Measurements from ENCODE around the gene ZSCAN30. TPM values are rescaled to one million over a fixed set of nuclear protein-coding genes. Genes with fewer than 3 reads are reported as not detected.

ZSCAN30 gene
- total and polyA plus RNA-seq, 9 of the 15 experiments (the other 6 are each of a cell fraction or from before 2014, with no cell fraction given) = 4.6 to 13.6 (median 10.8) TPM

DNA sequence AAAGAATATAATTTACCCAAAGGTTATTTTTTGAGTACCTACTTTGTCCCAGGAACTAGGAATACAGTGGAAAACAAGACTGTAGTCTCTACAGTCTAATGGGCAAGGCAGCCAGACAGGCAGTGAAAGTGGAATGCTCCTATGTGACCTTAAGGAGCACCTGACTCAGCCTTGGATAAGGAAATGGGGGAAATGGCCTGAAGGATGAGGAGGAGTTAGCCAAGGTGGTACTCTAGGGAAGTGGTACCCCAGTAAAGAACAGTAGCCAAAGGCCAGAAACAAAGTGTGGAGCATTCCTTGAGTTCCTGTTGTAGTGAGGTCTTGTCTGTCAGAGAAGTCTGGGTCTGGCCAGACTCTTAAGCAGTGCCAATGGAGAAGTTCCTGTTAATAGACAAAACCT, 43.2 kb downstream of the ZSCAN30 start:
- no peak overlapping the region for H3K4me3 ChIP-seq
- in situ Hi-C loops (cut with MboI) = no loop called here
- H3K79me2 ChIP-seq (ENCODE audit: control insufficient read depth, insufficient read depth, low read length) = peaks cover 14% of the 10 kb centered on the region
- TF ChIP-seq NR2C1 (IDR thresholded peaks at IDR 0.05) (no peak), NR2C1 (tag; IDR thresholded peaks at IDR 0.05) (no peak), DNMT1 (IDR thresholded peaks at IDR 0.05) (no peak), CBX3 (IDR thresholded peaks at IDR 0.05; ENCODE audit: borderline replicate concordance in 1 of 2, low read length in 2 of 2) (no peak)
- TF ChIP-seq, protein P1, sequence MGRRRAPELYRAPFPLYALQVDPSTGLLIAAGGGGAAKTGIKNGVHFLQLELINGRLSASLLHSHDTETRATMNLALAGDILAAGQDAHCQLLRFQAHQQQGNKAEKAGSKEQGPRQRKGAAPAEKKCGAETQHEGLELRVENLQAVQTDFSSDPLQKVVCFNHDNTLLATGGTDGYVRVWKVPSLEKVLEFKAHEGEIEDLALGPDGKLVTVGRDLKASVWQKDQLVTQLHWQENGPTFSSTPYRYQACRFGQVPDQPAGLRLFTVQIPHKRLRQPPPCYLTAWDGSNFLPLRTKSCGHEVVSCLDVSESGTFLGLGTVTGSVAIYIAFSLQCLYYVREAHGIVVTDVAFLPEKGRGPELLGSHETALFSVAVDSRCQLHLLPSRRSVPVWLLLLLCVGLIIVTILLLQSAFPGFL (CRISPR knock-in tag; IDR thresholded peaks at IDR 0.05) = no peak
- H3K4me2 ChIP-seq (ENCODE audit: insufficient read depth, low read length) = no peak overlapping the region
- BruUV-seq (replicated peaks) = no TSS peak
- intact Hi-C loops (cut with micrococcal nuclease) = no loop called here
- no peak overlapping the region for H3K27ac ChIP-seq (ENCODE audit: extremely low read depth, low read depth, low read length)
- no peak overlapping the region for H2AFZ ChIP-seq (ENCODE audit: low read depth, low read length)
- no peak; the same call in none of the 3 replicates for ATAC-seq
- FAIRE-seq = no peak
- H3K27me3 ChIP-seq (ENCODE audit: control insufficient read depth in 2 of 2, insufficient read depth in 2 of 2, low read length in 2 of 2) = no peaks in the 10 kb centered on the region
- H3K9me3 ChIP-seq (replicated peaks; ENCODE audit: control insufficient read depth, insufficient read depth, low read depth, low read length) = peaks cover 14% of the 10 kb centered on the region; the same call in 1 of the 2 replicates
- no peaks in the 10 kb centered on the region for H4K20me1 ChIP-seq (replicated peaks; ENCODE audit: control insufficient read depth, insufficient read depth, low read length)
- H3K4me1 ChIP-seq (replicated peaks in 1 of 2; ENCODE audit: control insufficient read depth in 2 of 2, insufficient read depth in 2 of 2, low read length in 2 of 2) = no peaks in the 10 kb centered on the region; a peak in 3 of 5 replicates
- no peak overlapping the region for H3K9ac ChIP-seq (ENCODE audit: insufficient read depth in 1 of 2, low read depth in 2 of 2, low read length in 2 of 2)
- peaks cover 74% of the 10 kb centered on the region for H3K36me3 ChIP-seq (ENCODE audit: control insufficient read depth, insufficient read depth, low read length)
- ChIA-PET POLR2A (no interaction called here), CTCF (ENCODE audit: low intra/inter-chr PET ratio) (no interaction called here)
- no peak for DNase-seq (ENCODE audit: extremely low read depth in 1 of 4, low spot score in 3 of 4)
- no peaks in the 10 kb centered on the region for H3K9me1 ChIP-seq (ENCODE audit: control insufficient read depth, insufficient read depth, low read length)

Data from K562 (cell line).